Testis (tissue), 2 donors: ENCODE measurements around the gene COL9A3.

Experiments used
- CTCF ChIP-seq, 3 experiments: fragments of 450-650 bp in 2 of 3; fragments of 200-600 bp in 1 of 3; sonication (generic) in 1 of 3; IDR thresholded peaks; one replicate each; pipeline ENCODE4 v1.5.1; 2016 to 2019; ENCODE audit warnings: antibody characterized with exemption in 3 of 3, mild to moderate bottlenecking in 2 of 3, moderate library complexity in 1 of 3
- POLR2A ChIP-seq: fragments of 450-650 bp; IDR thresholded peaks from one replicate; pipeline ENCODE4 v1.6.1; 2017; ENCODE audit warnings: antibody characterized with exemption, mild to moderate bottlenecking, moderate library complexity

- TF ChIP-seq CTCF (IDR thresholded peaks at IDR 0.05), result no peak
- no peak for TF ChIP-seq POLR2A
These were observed 60.3 kb downstream of the COL9A3 start for GRCh38 chr20:62876902-62877816.
